GM19328 (cell line): ENCODE measurements around the gene KRTAP10-1.
"Not testable (repeated sequence)": the region's sequence is repeated elsewhere in the genome, so short reads cannot be mapped to it uniquely, and the experiment has no call there.

Experiments used
- ATAC-seq: cut with Tn5 transposase; IDR thresholded peaks from one replicate; pipeline ENCODE4 v1.9.1; 2021; ENCODE audit warnings: mild to moderate bottlenecking, moderate library complexity; ENCODE audit not compliant: unreplicated experiment

The KRTAP10-1 gene

DNA sequence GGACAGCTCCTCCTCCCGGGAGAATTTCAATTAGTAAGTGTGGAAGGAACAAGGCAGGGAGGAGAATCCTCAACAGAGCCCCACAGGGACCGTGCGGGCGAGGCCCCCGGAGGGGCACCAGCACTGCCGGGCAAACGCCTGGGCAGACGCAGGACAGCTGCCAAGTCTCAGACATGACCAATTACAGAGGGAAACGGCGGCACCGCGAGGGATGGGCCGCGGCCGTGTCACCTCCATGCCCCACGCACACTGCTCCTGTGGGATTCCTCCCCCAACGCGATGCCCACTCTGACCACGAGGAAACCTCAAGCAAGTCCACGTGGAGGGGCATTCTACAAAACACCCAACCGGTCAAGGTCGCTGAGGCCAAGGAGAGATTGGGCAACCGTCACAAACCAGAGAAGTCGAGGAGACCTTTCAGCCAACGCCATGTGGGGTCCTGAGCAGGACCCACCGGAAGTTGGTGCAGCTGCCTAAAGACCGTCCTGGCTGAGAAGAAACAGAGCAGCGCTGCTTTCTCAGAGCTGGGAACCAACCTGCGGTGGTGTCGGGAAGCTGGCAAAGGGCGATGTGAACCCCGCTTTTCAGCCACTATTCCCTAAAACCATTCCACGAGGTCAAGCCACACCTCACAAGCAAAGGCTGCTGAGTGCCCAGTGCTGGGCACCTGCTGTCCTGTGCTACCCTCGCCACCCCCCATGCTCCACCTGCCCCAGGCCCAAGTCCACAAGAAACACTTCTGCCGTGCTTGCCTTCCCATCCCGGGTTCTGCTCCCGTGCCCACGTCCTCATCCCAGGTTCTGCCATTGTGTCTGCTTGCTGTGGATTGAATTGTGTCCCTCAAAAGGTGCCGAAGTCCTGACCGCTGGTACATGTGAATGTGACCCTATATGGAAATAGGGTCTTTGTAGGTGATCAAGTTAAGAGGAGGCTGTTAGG, 32.1 kb upstream of the KRTAP10-1 start:
- no peak for ATAC-seq

DNA sequence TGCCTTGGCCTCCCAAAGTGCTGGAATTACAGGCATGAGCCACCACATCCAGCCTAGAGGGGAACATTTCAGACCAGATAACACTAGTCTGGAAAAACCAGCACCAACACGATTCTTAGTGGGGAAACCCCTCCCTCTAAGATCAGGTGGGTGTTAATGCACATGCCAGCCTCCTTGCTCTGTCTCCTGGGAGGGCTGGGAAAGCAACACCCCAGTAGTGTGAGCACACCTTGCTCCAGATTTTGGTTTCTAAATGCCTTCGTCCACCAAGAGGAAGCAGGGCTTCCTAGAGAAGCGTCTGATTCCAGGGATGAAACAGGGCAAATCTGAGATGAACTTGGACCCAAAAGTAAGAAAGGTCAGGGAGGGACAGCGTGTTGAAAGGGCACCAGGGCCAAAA, 31.3 kb upstream of the KRTAP10-1 start:
- ATAC-seq, result no peak

DNA sequence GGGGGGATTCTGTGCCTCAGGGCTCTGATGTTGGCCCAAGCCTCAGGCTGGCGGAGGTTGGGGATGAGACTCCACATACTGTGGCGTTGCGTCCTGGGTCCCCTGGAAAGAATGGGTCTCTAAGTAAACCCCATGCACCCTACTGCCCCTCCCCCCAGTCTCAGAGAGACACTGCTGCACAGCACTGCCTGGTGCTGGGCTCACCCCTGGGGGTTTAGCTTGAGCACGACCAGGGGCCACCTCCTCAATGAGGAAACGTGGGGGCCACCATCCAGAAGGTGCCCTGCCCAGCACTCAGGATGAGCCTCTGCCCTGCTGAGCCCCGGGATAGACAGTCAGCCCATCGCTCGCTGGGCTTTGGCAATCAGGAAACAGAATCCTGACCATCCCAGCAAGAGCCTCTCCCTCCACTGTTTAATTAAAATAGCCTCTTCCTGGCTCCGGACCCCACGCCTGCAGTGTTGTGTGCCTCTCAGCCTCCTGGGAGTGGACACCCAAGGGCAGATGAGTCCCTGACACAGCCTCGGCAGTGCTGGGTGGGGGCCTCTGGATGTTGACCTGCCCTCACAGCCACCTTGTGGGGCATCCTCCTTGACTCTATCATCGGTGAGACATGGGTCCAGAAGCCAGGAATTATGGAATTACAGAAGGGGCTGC, 30.0 kb upstream of the KRTAP10-1 start:
- ATAC-seq, result no peak

DNA sequence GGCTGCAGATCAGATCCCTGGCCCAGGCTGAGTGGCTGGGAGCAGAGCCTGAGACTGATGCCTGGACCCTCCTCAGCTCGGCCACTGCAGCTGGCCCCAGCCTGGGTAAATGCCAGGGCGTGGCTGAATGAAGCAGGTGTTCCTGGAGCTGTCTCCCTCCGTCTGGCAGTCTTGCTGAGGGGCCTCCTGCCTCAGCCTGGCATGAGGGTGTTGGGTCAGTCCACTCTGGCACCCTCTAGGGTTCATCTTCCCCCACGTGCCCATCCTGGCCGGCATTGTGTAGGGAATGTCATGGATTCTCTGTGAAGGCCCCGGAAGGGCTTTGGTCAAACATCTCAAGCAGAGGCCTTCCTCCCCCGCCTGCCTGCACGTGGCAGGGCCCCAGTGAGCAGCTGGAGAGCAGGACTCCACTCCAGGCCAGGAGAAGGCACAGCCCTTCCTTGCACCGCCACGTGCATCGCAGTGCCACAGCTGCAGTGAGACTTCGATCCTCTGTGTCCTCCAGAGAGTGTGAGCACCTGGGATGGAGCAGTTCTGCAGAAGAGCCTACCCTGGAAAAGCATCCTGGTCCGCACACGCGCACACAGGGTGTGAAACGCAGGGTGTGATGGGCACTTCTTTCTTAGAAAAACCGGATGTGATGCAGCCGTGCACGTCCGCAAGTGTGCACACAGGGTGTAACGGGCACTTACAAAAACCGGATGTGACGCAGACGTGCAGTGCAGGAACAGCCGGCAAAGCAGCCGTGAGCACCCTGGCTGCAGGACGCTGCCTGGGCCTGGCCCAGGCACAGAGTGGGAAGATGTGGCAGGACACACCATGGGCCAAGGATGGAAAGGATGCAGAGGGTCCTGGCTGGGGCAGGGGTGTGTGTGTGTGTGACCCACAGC, 28.9 kb upstream of the KRTAP10-1 start:
- ATAC-seq, result no peak

DNA sequence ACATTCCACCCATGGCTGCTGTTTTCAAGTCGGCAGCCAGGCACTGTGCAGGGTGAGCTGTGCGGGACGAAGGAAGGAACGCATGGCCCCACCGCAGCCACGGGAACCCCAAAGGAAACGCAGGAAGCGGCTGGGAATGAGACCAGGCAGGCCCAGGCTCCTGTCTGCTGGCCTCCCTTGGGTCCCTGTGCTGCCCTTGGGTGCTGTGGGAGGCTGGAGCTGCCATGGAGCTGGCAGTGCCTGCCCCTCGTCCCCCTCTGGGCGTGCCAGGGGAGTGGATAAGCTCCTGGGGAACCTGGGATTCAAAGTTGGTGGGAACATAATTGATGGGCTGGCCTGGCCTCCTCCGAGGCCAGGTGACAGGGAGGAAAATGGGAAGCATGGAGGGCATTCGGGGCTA, 28.3 kb upstream of the KRTAP10-1 start:
- ATAC-seq, result no peak

DNA sequence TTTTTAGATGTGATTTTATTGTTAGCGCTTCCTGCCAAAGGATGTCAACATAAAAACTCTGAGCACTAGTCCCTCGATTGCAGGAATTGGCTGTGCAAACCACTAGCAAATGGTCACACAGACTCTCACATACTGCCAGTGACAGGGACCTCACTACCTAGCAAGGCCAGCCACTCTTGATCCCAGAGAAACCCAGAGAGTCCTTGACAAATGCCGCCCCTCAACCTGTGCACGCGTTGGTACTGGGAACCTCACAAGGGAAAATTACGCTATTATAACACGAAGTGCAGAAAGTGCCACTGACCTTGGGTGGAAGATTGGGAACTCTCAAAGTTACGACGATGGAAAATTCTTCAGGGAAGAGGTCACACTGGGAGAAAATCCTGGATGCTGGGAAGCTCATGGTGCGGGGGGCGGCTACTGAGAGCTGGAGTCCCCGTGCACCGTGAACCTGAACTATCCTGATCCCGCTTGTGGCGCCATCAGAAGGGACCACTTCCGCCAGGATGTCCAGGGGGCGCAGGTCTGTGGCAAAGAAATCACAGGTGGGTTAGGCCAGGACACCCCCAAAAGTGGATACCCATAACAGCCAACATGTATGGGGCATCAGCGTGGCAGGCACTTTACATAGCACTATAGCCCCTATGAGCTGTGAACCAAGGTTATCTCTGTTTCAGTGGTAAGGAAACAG, 27.6 kb upstream of the KRTAP10-1 start:
- ATAC-seq, result no peak

DNA sequence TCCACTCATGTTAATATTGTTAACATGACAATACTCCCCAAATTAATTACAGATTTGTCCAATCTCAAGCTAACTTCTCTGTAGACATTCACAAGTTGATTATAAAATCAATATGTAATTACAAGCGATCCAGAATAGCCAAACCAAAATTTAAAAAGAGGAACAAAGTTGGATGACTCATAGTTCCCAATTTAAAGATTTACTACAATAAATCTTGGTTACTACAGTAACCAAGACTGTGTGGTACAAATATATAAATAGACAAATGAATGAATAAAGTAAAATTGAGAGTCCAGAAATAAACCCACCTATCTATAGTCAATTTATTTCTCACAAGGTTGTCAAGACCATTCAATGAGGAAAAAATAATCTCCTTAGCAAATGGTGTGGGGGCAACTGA, 26.4 kb upstream of the KRTAP10-1 start:
- no peak for ATAC-seq

DNA sequence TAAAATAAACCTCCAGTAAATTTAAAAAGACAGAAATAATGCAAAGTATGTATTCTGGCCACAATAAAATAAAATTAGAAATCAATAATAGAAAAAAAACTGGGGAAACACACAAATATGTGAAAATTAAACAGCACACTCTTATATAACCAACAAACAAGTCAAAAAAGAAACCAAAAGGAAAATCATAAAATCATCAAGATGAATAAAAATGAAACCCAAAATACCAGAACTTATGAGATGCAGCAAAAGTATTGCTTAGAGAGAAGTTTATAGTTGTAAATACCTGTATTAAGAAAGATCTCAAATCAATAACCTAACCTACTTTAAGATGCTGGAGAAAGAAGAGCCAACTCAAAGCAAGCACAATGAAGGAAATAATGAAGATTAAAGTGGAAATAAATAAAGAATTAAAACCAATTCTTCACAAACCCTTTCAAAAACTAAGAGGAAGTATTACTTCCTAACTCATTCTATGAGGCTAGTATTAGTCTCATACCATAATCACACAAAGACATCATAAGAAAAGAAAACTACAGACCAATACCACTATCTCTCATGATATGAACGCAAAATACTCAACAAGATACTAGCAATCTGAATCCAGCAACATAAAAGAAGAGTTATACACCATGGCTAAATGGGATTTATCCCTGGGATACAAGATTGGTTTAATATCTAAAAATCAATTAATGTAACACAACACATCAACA, 25.0 kb upstream of the KRTAP10-1 start:
- ATAC-seq, result no peak

DNA sequence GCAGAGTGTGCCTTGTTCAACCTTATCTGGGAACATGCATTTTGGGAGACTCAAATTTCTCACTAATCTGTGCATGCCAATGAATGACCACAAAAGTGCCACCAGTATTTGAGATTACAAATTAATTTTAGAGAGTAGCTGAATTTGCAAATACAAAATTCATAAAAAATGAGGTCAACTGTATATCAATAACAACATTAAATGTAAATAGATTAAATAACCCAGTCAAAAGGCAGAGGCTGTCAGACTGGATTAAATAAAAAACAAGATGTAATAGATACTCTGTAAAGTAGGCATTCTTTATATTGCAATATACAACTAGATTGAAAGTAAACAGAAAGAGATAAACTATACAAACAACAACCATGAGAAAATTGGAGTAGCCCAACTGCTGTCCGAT, 24.1 kb upstream of the KRTAP10-1 start:
- no peak for ATAC-seq

DNA sequence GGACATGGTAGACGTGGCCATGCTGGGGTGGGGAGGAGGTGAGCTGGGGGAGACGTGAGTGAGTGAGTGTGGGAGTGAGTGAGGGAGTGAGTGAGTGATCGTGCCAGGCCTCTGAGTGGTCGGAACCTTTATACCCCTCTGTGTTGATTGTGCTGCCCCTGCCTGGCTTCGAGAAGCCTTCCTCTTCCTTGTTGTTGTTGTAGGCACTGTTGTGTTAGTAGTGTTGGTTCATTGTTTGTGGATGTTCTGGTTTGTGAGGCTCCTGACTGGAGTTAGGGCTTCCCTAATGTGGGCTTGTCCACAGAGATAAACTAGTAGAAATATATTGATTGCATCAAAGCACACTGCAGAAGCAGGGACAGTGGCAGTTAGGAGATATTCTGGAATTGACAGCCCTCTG, 18.7 kb upstream of the KRTAP10-1 start, which contains the start of gene KRTAP10-3:
TSS of gene KRTAP10-3 (minus strand) at position 101 of the 400 bp plus-strand sequence. CDS start at position 21, 80 bp downstream.
- no peak for ATAC-seq

DNA sequence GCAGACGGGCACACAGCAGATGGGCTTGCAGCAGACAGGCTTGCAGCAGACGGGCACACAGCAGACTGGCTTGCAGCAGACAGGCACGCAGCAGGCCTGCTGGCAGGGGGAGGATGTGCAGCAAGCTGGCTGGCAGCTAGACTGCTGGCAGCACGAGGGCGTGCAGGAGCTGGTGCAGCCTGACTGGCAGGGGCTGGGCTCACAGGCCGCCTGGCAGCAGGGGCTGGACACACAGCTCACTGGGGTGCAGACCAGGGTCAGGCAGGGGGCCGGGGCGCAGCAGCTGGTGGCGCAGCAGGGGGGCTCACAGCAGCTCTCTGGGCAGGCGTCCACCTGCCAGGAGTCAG, 18.3 kb upstream of the KRTAP10-1 start:
- ATAC-seq, result not testable (repeated sequence)

DNA sequence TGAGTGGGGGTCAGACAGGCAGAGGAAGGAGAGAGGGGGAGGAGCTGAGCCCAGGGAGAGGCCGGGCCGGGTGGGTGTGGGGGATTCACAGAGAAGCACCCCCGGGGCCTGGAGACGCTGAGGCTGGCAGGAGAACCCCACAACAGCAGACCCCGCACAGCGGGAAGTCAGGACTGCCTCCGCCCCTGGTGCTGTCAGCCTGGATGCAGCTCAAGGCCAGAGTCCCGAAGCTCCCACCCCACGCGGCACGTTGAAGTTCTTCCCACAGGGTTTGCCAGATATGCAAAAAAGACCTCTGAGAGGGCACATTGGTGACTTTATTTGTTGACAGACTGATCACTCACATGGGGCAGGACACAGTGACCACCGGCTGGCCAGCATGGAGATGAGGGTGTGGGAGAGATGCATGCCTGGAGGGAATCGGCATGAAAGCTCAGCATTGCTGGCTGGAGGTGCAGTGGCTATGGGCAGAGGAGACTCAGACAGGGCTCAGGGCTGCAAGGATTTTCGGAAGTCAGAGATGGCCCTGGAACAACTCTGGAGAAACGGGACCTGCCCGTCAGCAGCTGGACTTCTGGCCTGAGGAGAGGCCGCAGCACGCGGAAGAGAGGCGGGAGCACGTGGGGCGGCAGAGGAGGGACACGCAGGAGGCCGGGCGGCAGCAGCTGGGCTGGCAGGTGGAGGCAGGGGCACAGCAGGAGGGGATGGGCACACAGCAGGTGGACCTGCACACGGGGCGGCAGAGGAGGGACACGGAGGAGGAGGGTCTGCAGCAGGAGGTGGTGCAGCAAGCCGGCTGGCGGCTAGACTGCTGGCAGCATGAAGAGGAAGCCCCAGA, 17.7 kb upstream of the KRTAP10-1 start:
- no peak for ATAC-seq

DNA sequence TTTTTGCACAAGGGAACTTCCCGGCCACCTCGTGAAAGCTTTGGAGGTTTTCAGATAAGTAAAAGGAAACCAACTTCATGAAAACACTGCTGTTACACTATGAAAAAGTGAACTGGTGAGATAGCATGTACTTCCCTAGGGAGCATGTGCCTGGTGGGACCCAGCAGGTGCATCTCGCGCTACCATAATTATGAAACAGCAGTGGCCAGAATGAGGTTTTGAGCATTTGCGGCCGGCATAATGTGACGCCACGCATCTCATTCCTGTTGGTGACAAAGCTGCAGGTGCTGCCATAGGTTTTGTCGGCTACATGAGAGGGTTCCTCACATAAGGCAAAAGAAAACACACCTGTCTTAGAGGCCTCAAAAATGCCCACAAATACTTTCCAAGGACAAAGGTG, 16.9 kb upstream of the KRTAP10-1 start:
- ATAC-seq, result no peak

DNA sequence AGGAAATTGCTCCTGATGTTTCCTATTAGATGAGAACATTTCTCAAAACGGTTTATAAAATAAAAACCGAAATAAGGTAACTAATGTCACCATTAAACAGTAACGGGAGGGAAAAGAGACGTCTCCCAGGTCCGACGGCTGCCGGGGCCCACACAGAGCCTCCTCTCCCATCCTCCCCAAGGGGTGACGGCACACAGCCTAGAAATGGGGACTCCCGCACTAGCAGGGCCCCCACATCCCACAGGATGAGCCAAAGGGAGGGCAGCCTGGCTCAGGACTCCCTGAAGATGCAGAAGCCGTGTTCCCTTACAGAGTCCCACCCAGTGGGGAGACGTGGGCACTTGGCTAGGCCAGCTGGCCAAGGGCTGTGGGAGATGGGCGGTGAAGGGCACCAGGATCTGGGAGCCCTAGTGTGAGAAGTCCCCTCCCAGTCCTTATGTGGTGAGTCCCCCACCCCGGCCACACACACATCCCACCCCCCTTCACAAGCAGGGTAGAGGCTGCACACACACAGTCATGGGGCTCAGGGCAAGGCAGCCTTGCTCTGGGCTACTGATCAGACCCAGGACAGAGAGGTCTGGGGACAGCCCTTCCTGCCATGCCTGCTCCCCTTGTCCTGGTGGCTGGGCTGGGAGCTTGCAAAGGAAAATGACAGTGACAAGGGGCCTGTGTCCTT, 15.3 kb upstream of the KRTAP10-1 start:
- ATAC-seq, result no peak

DNA sequence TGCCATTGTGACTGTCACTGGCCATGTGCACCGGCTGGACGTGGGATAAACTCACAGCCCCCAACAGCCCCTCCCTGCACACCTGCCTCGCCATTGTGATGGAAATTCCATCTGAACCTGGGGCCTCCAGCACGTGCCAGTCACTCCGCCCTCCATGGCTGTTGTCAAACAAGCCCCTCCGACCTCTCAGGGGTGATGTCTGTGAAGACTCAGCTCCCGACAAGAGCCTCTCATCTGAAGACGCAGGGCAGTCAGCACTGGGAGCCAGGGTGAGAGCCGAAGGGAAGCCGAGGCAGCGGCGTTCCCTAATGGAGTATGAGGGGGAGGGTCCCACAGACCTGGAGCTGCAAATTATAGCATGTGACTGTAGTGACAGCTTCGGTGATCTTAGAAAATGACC, 12.7 kb upstream of the KRTAP10-1 start:
- no peak for ATAC-seq

DNA sequence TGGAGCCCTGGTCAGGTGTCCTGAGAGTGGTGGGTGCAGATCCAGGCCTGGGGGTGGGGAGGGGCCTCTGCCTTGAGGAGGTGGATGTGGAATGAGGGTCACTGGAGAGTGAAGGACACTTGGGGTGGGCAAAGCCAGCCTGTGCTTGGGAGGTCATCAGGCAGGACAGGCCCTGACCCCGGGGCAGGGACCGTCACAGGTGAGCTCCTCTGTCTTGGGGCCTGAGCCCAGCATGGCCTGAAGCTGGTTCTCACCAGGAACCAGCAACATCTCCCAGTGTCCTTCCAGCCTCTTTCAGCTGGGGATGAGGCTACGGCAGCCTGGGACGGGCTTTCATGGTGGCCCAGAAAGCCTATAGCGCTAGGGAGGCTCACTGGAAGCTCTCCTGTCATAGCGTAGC, 12.1 kb upstream of the KRTAP10-1 start:
- ATAC-seq, result no peak

DNA sequence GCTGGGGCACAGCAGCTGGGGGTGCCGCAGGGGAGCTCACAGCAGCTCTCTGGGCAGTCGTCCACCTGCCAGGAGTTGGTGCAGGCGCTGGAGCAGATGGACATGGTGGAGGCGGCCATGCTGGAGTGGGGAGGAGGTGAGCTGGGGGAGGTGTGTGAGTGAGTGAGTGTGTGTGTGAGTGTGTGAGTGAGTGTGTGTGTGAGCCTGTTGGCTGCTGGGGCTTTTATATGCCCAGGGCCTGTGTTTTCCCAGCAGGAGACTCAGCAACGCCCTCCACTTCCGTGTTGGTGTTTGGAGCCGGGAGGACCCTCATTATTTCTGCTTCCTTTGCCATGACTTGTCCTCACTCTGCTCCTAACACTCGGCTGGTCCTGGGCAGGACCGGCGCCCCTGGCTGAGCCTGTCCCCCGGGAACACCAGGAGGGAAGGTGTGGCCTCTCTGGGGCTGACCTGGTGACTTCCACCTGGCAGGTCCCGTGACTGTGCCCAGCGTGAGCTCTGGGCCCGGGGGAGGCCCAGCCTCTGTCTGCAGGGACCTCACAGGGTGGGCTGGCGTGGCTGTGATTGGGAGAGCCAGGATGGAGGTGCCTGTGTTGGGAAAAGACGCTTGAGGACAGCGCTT, 11.5 kb upstream of the KRTAP10-1 start, which contains the start of gene KRTAP10-2:
TSS of gene KRTAP10-2 (minus strand) at position 166 of the 622 bp plus-strand sequence. CDS start at position 119, 47 bp downstream.
- ATAC-seq, result no peak

DNA sequence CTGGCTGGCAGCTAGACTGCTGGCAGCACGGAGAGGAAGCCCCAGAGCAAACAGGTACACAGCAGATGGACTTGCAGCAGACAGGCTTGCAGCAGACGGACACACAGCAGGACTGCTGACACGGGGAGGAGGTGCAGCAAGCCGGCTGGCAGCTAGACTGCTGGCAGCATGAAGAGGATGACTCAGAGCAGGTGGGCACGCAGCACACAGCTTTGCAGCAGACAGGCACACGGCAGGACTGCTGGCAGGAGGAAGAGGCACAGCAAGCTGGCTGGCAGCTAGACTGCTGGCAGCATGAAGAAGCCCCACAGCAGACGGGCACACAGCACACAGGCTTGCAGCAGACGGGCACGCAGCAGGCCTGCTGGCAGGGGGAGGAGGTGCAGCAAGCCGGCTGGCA, 10.8 kb upstream of the KRTAP10-1 start:
- no peak for ATAC-seq
